B cell (primary cell): ENCODE measurements around the gene TRPM2. TPM values are rescaled to one million over a fixed set of nuclear protein-coding genes. Genes with fewer than 3 reads are reported as not detected.

Experiments
- ATAC-seq: fragments of 200-7000 bp; cut with Tn5 transposase; one replicate; pipeline ENCODE4 v1.10.0; 2021; ENCODE audit warnings: low read depth, mild to moderate bottlenecking, moderate number of reproducible peaks, moderate library complexity
- CTCF ChIA-PET: fragments of 350-600 bp; sonication (Branson Sonifier 250); formaldehyde crosslinking; loops from one replicate; lab custom pipeline; 2021; ENCODE audit warnings: antibody characterized with exemption, inconsistent platforms; lab: Charles Lee
- POLR2A ChIA-PET: fragments of 350-600 bp; sonication (Branson Sonifier 250); formaldehyde crosslinking; loops from one replicate; lab custom pipeline; 2021; ENCODE audit warnings: antibody characterized with exemption; lab: Charles Lee
- DNase-seq: peaks from one replicate; pipeline ENCODE4 v3.0.0; 2013
- H2AFZ ChIP-seq: 2 replicates; pipeline ENCODE4 v1.6.1; 2012; ENCODE audit warnings: mild to moderate bottlenecking, low read depth, low read length; ENCODE audit not compliant: insufficient read depth, poor library complexity, severe bottlenecking
- H3K27ac ChIP-seq, 2 donors: 1 replicate in 1 of 2; 2 replicates in 1 of 2; pipeline ENCODE4 v1.5.1; 2012 to 2013; ENCODE audit warnings: low read length in 2 of 2, mild to moderate bottlenecking in 2 of 2, moderate library complexity in 1 of 2
- H3K27me3 ChIP-seq, 4 experiments: fragments of 200-600 bp in 1 of 4; sonication (generic) in 1 of 4; replicated peaks in 1 of 4; 1 replicate in 2 of 4; 2 replicates in 2 of 4; pipeline versions ENCODE4 v1.6.1 to v1.7.0; 2013 to 2016; ENCODE audit warnings: low read length in 3 of 4, mild to moderate bottlenecking in 2 of 4, mixed read lengths in 1 of 4, moderate library complexity in 1 of 4; ENCODE audit not compliant: insufficient read depth in 4 of 4, control insufficient read depth in 3 of 4; ENCODE audit errors: control extremely low read depth in 1 of 4
- H3K36me3 ChIP-seq, 2 experiments: replicated peaks in 1 of 2; 1 replicate in 1 of 2; 2 replicates in 1 of 2; pipeline versions ENCODE4 v1.6.1 to v1.7.1; 2013; ENCODE audit warnings: low read length in 1 of 2; ENCODE audit not compliant: insufficient read depth in 2 of 2, control insufficient read depth in 1 of 2; ENCODE audit errors: control extremely low read depth in 1 of 2, extremely low read depth in 1 of 2
- H3K4me1 ChIP-seq, 2 donors: fragments of 200-600 bp in 1 of 2; sonication (generic) in 1 of 2; 1 replicate in 1 of 2; 2 replicates in 1 of 2; pipeline versions ENCODE4 v1.5.1 to v1.6.1; 2013 to 2017; ENCODE audit warnings: low read length in 2 of 2; ENCODE audit not compliant: control insufficient read depth in 2 of 2, insufficient read depth in 2 of 2
- H3K4me2 ChIP-seq: replicated peaks from 2 replicates; pipeline ENCODE3; 2012; ENCODE audit warnings: mild to moderate bottlenecking, low read depth, low read length; ENCODE audit not compliant: poor library complexity, severe bottlenecking
- H3K4me3 ChIP-seq, 5 experiments: fragments of 200-600 bp in 1 of 5; sonication (generic) in 1 of 5; 1 replicate in 3 of 5; 2 replicates in 2 of 5; pipeline versions ENCODE4 v1.5.1 to v1.7.0; 2011 to 2016; ENCODE audit warnings: low read length in 4 of 5, mild to moderate bottlenecking in 4 of 5, low read depth in 2 of 5, control low read depth in 1 of 5, moderate library complexity in 1 of 5; ENCODE audit not compliant: insufficient read depth in 1 of 5; ENCODE audit errors: control extremely low read depth in 1 of 5, extremely low read depth in 1 of 5
- H3K79me2 ChIP-seq: fragments of 200-600 bp; sonication (generic); one replicate; pipeline ENCODE4 v1.6.0; 2016; ENCODE audit warnings: low read length; ENCODE audit not compliant: control insufficient read depth, insufficient read depth
- H3K9ac ChIP-seq: fragments of 200-600 bp; sonication (generic); 2 replicates; pipeline ENCODE4 v1.6.1; 2017; ENCODE audit warnings: mild to moderate bottlenecking, low read length, moderate library complexity
- H3K9me3 ChIP-seq, 3 donors: one replicate each; pipeline versions ENCODE4 v1.6.1 to v1.7.1; 2013; ENCODE audit warnings: low read length in 2 of 3; ENCODE audit not compliant: control insufficient read depth in 2 of 3, insufficient read depth in 1 of 3; ENCODE audit errors: control extremely low read depth in 1 of 3
- H4K20me1 ChIP-seq: 2 replicates; pipeline ENCODE4 v1.6.0; 2012; ENCODE audit warnings: mild to moderate bottlenecking, low read length; ENCODE audit not compliant: insufficient read depth, control insufficient read depth, poor library complexity, severe bottlenecking
- H3K27ac Mint-ChIP-seq: one replicate; pipeline ENCODE4 v1.8.0; 2021; ENCODE audit warnings: mixed read lengths
- H3K27me3 Mint-ChIP-seq: one replicate; pipeline ENCODE4 v1.8.0; 2021; ENCODE audit warnings: mixed read lengths
- H3K4me1 Mint-ChIP-seq: one replicate; pipeline ENCODE4 v1.8.0; 2021; ENCODE audit warnings: mixed read lengths
- H3K4me3 Mint-ChIP-seq: one replicate; pipeline ENCODE4 v1.8.0; 2021; ENCODE audit warnings: mixed read lengths
- H3K9me3 Mint-ChIP-seq: one replicate; pipeline ENCODE4 v1.8.0; 2022; ENCODE audit warnings: mixed read lengths; ENCODE audit not compliant: insufficient read depth
- EZH2 ChIP-seq: IDR thresholded peaks from 2 replicates; pipeline ENCODE4 v1.6.1; 2012; ENCODE audit warnings: borderline replicate concordance, low read depth, mild to moderate bottlenecking, moderate library complexity, low read length; ENCODE audit not compliant: insufficient read depth, poor library complexity, severe bottlenecking
- WGBS: methylation state at CpG from one replicate; pipeline ENCODE4 v1.1.5; 2013; ENCODE audit warnings: missing lambda C conversion rate; ENCODE audit not compliant: insufficient coverage; 5-methylcytosine and 5-hydroxymethylcytosine counted together
- intact Hi-C: fragments of 100-400 bp; cut with micrococcal nuclease; formaldehyde crosslinking; loops from one replicate; pipeline ENCODE4 v1.10.0; 2022
- polyA plus RNA-seq: library from polyadenylated mRNA; depleted of rRNA; stranded (reverse); fragments of >200 nt; gene quantifications from 2 replicates; pipeline ENCODE4 v1.2.3, GENCODE V29; 2012
- total RNA-seq, 2 donors: library from RNA; stranded (reverse); fragments of 120-200 nt in 1 of 2; gene quantifications; 1 replicate in 1 of 2; 2 replicates in 1 of 2; pipeline versions ENCODE4 v1.2.3 to v1.2.4, GENCODE V29; 2013 to 2022
- TF ChIP-seq, protein P1 (sequence below): fragments of 200-600 bp; IDR thresholded peaks from one replicate; pipeline ENCODE4 v1.8.0; 2022; ENCODE audit warnings: antibody characterized with exemption, mild to moderate bottlenecking

The TRPM2 gene
- total and polyA plus RNA-seq, 2 donors (not counting 1 experiment from before 2014, with no cell fraction given), result 1.6 to 8.4 TPM

DNA sequence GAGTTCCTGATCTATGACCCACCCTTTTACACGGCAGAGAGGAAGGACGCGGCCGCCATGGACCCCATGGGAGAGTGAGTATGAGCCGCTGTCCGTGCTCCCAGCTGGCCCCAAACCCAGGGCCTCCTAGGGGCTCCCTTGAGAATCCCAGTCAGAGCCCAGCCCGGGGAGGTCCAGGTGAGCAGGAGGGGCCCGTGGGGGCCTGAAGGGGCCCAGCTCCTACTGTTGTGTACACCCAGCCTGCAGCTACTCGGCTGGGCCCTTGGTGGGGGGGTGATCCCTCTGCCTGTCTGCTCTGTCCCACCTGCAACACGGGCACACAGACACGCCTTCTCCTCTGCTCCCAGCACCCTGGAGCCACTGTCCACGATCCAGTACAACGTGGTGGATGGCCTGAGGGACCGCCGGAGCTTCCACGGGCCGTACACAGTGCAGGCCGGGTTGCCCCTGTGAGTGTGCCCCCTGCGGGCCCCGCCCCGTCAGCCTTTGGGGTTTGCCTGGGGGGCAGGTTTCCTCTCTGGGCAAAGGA, 73.3 kb downstream of the TRPM2 start:
- Histone ChIP-seq H3K9me3 (peaks cover 1 to 23% (median 14%) of the 10 kb centered on the region in 3 donors), H2AFZ (no peak overlapping the region), H3K27ac (no peak overlapping the region), H3K79me2 (no peaks in the 10 kb centered on the region), H3K27me3 (no peaks in the 10 kb centered on the region), H3K4me2 (no peak overlapping the region), H3K4me3 (no peak overlapping the region), H3K4me1 (peaks cover 3 to 18% of the 10 kb centered on the region in 2 donors), H3K9ac (no peak overlapping the region), H4K20me1 (no peaks in the 10 kb centered on the region), H3K36me3 (no peaks in the 10 kb centered on the region)
- Mint-ChIP-seq H3K4me3 (no peak overlapping the region), H3K27me3 (no peaks in the 10 kb centered on the region), H3K4me1 (peaks cover 7% of the 10 kb centered on the region), H3K9me3 (peaks cover 5% of the 10 kb centered on the region), H3K27ac (no peak overlapping the region)
- no peak for ATAC-seq
- WGBS, result 89% methylated on average over 20 of the region's 21 CpGs
- TF ChIP-seq, protein P1, sequence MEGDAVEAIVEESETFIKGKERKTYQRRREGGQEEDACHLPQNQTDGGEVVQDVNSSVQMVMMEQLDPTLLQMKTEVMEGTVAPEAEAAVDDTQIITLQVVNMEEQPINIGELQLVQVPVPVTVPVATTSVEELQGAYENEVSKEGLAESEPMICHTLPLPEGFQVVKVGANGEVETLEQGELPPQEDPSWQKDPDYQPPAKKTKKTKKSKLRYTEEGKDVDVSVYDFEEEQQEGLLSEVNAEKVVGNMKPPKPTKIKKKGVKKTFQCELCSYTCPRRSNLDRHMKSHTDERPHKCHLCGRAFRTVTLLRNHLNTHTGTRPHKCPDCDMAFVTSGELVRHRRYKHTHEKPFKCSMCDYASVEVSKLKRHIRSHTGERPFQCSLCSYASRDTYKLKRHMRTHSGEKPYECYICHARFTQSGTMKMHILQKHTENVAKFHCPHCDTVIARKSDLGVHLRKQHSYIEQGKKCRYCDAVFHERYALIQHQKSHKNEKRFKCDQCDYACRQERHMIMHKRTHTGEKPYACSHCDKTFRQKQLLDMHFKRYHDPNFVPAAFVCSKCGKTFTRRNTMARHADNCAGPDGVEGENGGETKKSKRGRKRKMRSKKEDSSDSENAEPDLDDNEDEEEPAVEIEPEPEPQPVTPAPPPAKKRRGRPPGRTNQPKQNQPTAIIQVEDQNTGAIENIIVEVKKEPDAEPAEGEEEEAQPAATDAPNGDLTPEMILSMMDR, result no peak
- no peak for TF ChIP-seq EZH2
- ChIA-PET POLR2A (no interaction called here), CTCF (no interaction called here)
- intact Hi-C loops, result no loop called here
- no peak for DNase-seq

DNA sequence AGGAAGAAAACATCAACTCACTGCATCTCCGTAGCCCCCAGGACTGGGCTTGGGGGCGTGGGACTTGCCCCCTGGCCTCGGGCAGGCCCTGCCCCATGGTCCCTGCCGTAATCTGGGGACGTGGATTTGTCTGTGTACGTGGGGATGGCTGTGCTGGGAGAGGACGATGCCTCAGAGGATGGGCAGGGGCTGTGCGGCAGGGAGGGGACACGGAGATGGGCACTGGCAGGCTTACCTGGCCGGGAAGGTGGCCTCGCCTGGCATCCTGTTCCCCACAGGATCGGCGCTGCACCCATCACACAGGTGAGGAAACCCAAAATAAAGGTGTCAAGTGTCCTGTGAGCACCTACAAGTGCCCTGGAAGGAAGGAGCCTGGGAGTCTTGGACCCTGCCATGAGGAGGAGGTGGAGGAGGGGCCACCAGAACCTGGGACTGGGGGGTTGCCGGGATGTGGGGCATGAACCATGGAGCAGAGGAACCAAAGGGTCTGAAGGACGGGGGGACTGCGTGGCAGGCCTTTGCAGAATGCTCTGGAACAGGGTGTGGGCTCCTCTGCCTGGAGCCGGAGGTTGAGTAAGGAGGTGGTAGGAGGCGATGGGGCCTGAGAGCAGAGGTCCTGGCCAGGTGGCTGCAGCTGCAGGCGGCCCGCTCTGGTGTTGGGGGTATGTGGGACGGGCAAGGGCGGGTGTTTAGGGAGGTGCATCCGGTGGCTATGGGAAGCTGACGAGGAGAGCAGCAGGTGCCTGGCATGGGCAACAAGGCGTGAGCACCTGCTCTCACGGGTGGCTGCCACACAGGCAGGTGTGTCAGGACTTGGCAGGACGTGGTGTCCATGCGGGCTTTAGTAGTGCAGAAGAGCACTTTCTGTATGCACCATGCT, 74.1 kb downstream of the TRPM2 start:
- no peak for TF ChIP-seq EZH2
- TF ChIP-seq, protein P1, result no peak
- no peak for ATAC-seq
- intact Hi-C loops, result loop anchor here (2.0 kb wide), 1 partner anchor 27 kb away; the partner anchor contains the start of gene LRRC3
- Histone ChIP-seq H4K20me1 (no peaks in the 10 kb centered on the region), H3K27me3 (no peaks in the 10 kb centered on the region), H3K4me2 (no peak overlapping the region), H3K36me3 (no peaks in the 10 kb centered on the region), H3K9me3 (peaks cover 1 to 23% (median 14%) of the 10 kb centered on the region in 3 donors), H3K4me3 (no peak overlapping the region), H3K79me2 (no peaks in the 10 kb centered on the region), H3K27ac (no peak overlapping the region), H2AFZ (no peak overlapping the region), H3K4me1 (peaks cover 3 to 18% of the 10 kb centered on the region in 2 donors), H3K9ac (no peak overlapping the region)
- Mint-ChIP-seq H3K9me3 (peaks cover 5% of the 10 kb centered on the region), H3K27me3 (no peaks in the 10 kb centered on the region), H3K4me1 (peaks cover 7% of the 10 kb centered on the region), H3K27ac (no peak overlapping the region), H3K4me3 (no peak overlapping the region)
- ChIA-PET CTCF (no interaction called here), POLR2A (no interaction called here)
- 95% methylated on average over 24 of the region's 28 CpGs for WGBS
- no peak for DNase-seq
